Duodenal mucosa (tissue), 2 donors: ENCODE data around the gene PAM16.

ENCODE experiments used
- H3K27ac ChIP-seq: one replicate; pipeline ENCODE4 v1.7.0; 2013; ENCODE audit warnings: low read depth, low read length
- H3K27me3 ChIP-seq, 2 donors: one replicate each; pipeline ENCODE4 v1.7.0; 2013; ENCODE audit warnings: low read length in 2 of 2, control low read depth in 1 of 2; ENCODE audit not compliant: insufficient read depth in 2 of 2, control insufficient read depth in 1 of 2
- H3K36me3 ChIP-seq, 2 donors: one replicate each; pipeline ENCODE4 v1.7.0; 2013; ENCODE audit warnings: low read length in 2 of 2, control low read depth in 1 of 2; ENCODE audit not compliant: insufficient read depth in 2 of 2, control insufficient read depth in 1 of 2
- H3K4me1 ChIP-seq, 2 donors: one replicate each; pipeline ENCODE4 v1.7.0; 2013; ENCODE audit warnings: low read length in 2 of 2, control low read depth in 1 of 2; ENCODE audit not compliant: insufficient read depth in 2 of 2, control insufficient read depth in 1 of 2
- H3K4me3 ChIP-seq, 2 donors: one replicate each; pipeline ENCODE4 v1.7.0; 2013; ENCODE audit warnings: low read length in 2 of 2, low read depth in 1 of 2
- H3K9ac ChIP-seq, 2 donors: one replicate each; pipeline ENCODE4 v1.7.0; 2013; ENCODE audit warnings: low read length in 2 of 2, low read depth in 1 of 2
- H3K9me3 ChIP-seq, 2 donors: one replicate each; pipeline ENCODE4 v1.7.0; 2013; ENCODE audit warnings: low read length in 2 of 2, control low read depth in 1 of 2; ENCODE audit not compliant: control insufficient read depth in 1 of 2

The PAM16 gene

DNA sequence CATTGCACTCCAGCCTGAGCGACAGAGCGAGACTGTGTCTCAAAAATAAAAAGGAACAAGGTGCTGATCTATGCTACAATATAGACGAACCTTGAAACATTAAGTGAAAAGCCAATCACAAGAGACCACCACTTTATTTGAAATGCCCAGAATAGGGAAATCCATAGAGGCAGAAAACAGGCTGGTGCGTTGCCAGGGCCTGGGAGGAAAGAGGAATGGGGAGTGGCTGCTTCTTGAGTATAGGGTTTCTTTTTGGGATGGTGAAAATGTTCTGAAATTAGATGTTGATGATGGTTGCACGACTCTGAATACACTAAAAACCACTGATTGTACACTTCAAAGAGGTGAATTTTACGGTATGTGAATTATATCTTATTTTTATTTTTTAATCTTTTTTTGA lies 55.5 kb downstream of the PAM16 start:
- no peaks in the 10 kb centered on the region for H3K36me3 ChIP-seq
- H3K4me1 ChIP-seq: peaks cover 7 to 8% of the 10 kb centered on the region in 2 donors
- H3K9me3 ChIP-seq: no peaks in the 10 kb centered on the region
- H3K27ac ChIP-seq: no peak overlapping the region
- H3K27me3 ChIP-seq: no peaks in the 10 kb centered on the region
- H3K9ac ChIP-seq: no peak overlapping the region
- H3K4me3 ChIP-seq: no peak overlapping the region

GRCh38 chr16:4293822-4294457 lies 57.2 kb downstream of the PAM16 start:
- Histone ChIP-seq H3K9me3 (no peaks in the 10 kb centered on the region), H3K27me3 (no peaks in the 10 kb centered on the region), H3K27ac (no peak overlapping the region), H3K4me3 (no peak overlapping the region), H3K4me1 (peaks cover 3 to 4% of the 10 kb centered on the region in 2 donors), H3K36me3 (no peaks in the 10 kb centered on the region), H3K9ac (no peak overlapping the region)

DNA sequence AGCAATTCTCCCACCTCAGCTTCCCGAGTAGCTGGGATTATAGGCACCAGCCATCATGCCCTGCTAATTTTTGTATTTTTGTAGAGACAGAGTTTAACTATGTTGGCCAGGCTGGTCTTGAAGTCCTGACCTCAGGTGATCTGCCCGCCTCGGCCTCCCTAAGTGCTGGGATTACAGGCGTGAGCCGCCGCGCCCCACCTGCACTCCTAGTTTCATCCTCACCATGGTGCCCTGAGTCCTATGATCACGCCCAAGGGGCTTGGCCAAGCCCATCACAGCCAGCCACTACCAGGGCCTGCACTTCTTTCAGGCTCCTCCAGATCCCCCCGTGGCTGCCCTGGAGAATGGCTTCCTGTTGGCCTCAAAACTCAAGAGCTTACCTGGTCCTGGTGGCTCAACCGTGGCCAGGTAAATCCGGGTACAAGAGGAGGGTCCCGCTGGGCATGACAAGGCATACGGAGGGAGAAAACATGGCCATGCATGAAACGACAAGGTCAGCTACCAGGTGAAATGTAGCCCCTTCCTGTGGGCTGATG lies 57.9 kb downstream of the PAM16 start:
- Histone ChIP-seq H3K4me3 (no peak overlapping the region), H3K4me1 (peaks cover under 1 to 4% of the 10 kb centered on the region in 2 donors), H3K9me3 (no peaks in the 10 kb centered on the region), H3K27me3 (no peaks in the 10 kb centered on the region), H3K9ac (no peak overlapping the region), H3K27ac (no peak overlapping the region), H3K36me3 (no peaks in the 10 kb centered on the region)

- Histone ChIP-seq H3K4me1 (peaks cover 3 to 7% of the 10 kb centered on the region in 2 donors), H3K9ac (no peak overlapping the region), H3K9me3 (no peaks in the 10 kb centered on the region), H3K4me3 (no peak overlapping the region), H3K27me3 (no peaks in the 10 kb centered on the region), H3K27ac (no peak overlapping the region), H3K36me3 (no peaks in the 10 kb centered on the region)
These were observed 59.4 kb downstream of the PAM16 start for GRCh38 chr16:4291699-4292098.
